Neural progenitor cell (in vitro differentiated cells): ENCODE data around the gene PTH2. TPM values are rescaled to one million over a fixed set of nuclear protein-coding genes. Genes with fewer than 3 reads are reported as not detected.

ENCODE experiments used
- DNase-seq: peaks from one replicate; pipeline ENCODE4 v3.0.0-alpha.2; 2016; ENCODE audit warnings: low spot score
- H2AFZ ChIP-seq: fragments of 200-600 bp; sonication (generic); replicated peaks from 2 replicates; pipeline ENCODE4 v1.6.1; 2016; ENCODE audit warnings: antibody characterized with exemption
- H3F3A ChIP-seq: fragments of 200-600 bp; sonication (generic); 2 replicates; pipeline ENCODE4 v1.6.1; 2016; ENCODE audit warnings: antibody characterized with exemption, low read depth
- H3K27ac ChIP-seq: fragments of 200-600 bp; sonication (generic); 2 replicates; pipeline ENCODE4 v1.5.1; 2016; ENCODE audit warnings: mild to moderate bottlenecking
- H3K27me3 ChIP-seq: fragments of 200-600 bp; sonication (generic); 2 replicates; pipeline ENCODE4 v1.6.1; 2016; ENCODE audit warnings: mild to moderate bottlenecking, moderate library complexity
- H3K36me3 ChIP-seq: fragments of 200-600 bp; sonication (generic); 2 replicates; pipeline ENCODE4 v1.5.1; 2016
- H3K4me1 ChIP-seq: fragments of 200-600 bp; sonication (generic); 2 replicates; pipeline ENCODE4 v1.6.1; 2016; ENCODE audit warnings: mixed run types
- H3K4me2 ChIP-seq: fragments of 200-600 bp; sonication (generic); 2 replicates; pipeline ENCODE4 v1.6.1; 2016
- H3K4me3 ChIP-seq: fragments of 200-600 bp; sonication (generic); 2 replicates; pipeline ENCODE4 v1.5.1; 2016
- H3K79me2 ChIP-seq: fragments of 200-600 bp; sonication (generic); 2 replicates; pipeline ENCODE4 v1.6.1; 2016; ENCODE audit warnings: low read depth
- H3K9ac ChIP-seq: fragments of 200-600 bp; sonication (generic); 2 replicates; pipeline ENCODE4 v1.6.1; 2016
- H3K9me3 ChIP-seq: fragments of 200-600 bp; sonication (generic); 2 replicates; pipeline ENCODE4 v1.5.1; 2016; ENCODE audit warnings: low read depth
- H4K20me1 ChIP-seq: fragments of 200-600 bp; sonication (generic); 2 replicates; pipeline ENCODE4 v1.6.1; 2016; ENCODE audit warnings: low read depth
- H3K27ac Mint-ChIP-seq: 3 replicates; pipeline ENCODE4 v1.8.0; 2021; ENCODE audit warnings: mixed read lengths
- H3K27me3 Mint-ChIP-seq: 2 replicates; pipeline ENCODE4 v1.8.0; 2022; ENCODE audit warnings: low read depth, mild to moderate bottlenecking, inconsistent platforms, moderate library complexity, mixed read lengths; ENCODE audit not compliant: insufficient read depth
- H3K36me3 Mint-ChIP-seq: 3 replicates; pipeline ENCODE4 v1.8.0; 2021; ENCODE audit warnings: mixed read lengths
- H3K4me1 Mint-ChIP-seq: 3 replicates; pipeline ENCODE4 v1.8.0; 2021; ENCODE audit warnings: mixed read lengths
- H3K4me3 Mint-ChIP-seq: 3 replicates; pipeline ENCODE4 v1.8.0; 2021; ENCODE audit warnings: mild to moderate bottlenecking, moderate library complexity, mixed read lengths
- H3K9me3 Mint-ChIP-seq: 3 replicates; pipeline ENCODE4 v1.8.0; 2020; ENCODE audit warnings: mixed read lengths
- CTCF ChIP-seq: fragments of 200-600 bp; sonication (generic); IDR thresholded peaks from 2 replicates; pipeline ENCODE4 v1.5.1; 2017; ENCODE audit warnings: antibody characterized with exemption, mild to moderate bottlenecking
- EZH2 ChIP-seq: fragments of 200-600 bp; sonication (generic); IDR thresholded peaks from 2 replicates; pipeline ENCODE4 v1.6.1; 2017; ENCODE audit warnings: antibody characterized with exemption, mild to moderate bottlenecking, moderate library complexity
- EZH2phosphoT487 ChIP-seq: fragments of 200-600 bp; sonication (generic); IDR thresholded peaks from 2 replicates; pipeline ENCODE4 v1.6.1; 2017; ENCODE audit warnings: antibody characterized with exemption
- total RNA-seq: library from RNA; depleted of rRNA; stranded (reverse); fragments of >200 nt; gene quantifications from 2 replicates; pipeline ENCODE4 v1.2.3, GENCODE V29; 2015; ENCODE audit warnings: low replicate concordance

PTH2 gene
- total RNA-seq, 1 donor from 2014 or later: not detected

GRCh38 chr19:49448432-49448786 lies 25.2 kb upstream of the PTH2 start:
- Mint-ChIP-seq H3K9me3 (no peaks in the 10 kb centered on the region), H3K36me3 (peaks cover 12% of the 10 kb centered on the region), H3K4me3 (peak overlapping the region; percentile 52), H3K4me1 (peaks cover 23% of the 10 kb centered on the region), H3K27me3 (peaks cover 16% of the 10 kb centered on the region), H3K27ac (no peak overlapping the region)
- Histone ChIP-seq H3K27ac (no peak overlapping the region), H3F3A (peaks cover 49% of the 10 kb centered on the region), H3K79me2 (peaks cover 26% of the 10 kb centered on the region), H3K9ac (no peak overlapping the region), H3K4me3 (no peak overlapping the region), H3K4me2 (no peak overlapping the region), H3K9me3 (no peaks in the 10 kb centered on the region), H3K4me1 (peaks cover 5% of the 10 kb centered on the region), H2AFZ (no peak overlapping the region), H3K36me3 (no peaks in the 10 kb centered on the region), H4K20me1 (peaks cover 5% of the 10 kb centered on the region), H3K27me3 (no peaks in the 10 kb centered on the region)
- no peak for TF ChIP-seq CTCF
- DNase-seq: no peak

GRCh38 chr19:49447485-49448431 lies 24.5 kb upstream of the PTH2 start:
- no peaks in the 10 kb centered on the region for H3K9me3 ChIP-seq
- no peak overlapping the region for H3K27ac ChIP-seq
- DNase-seq: peak; percentile 57
- Mint-ChIP-seq H3K27ac (no peak overlapping the region), H3K4me1 (peaks cover 20% of the 10 kb centered on the region), H3K36me3 (peaks cover 12% of the 10 kb centered on the region), H3K9me3 (no peaks in the 10 kb centered on the region), H3K27me3 (peaks cover 16% of the 10 kb centered on the region), H3K4me3 (peak overlapping the region; percentile 52)
- H4K20me1 ChIP-seq: peaks cover 5% of the 10 kb centered on the region
- no peak overlapping the region for H3K4me2 ChIP-seq
- peaks cover 5% of the 10 kb centered on the region for H3K4me1 ChIP-seq
- no peak overlapping the region for H2AFZ ChIP-seq
- H3K9ac ChIP-seq: no peak overlapping the region
- no peak overlapping the region for H3K4me3 ChIP-seq
- H3K79me2 ChIP-seq: peaks cover 26% of the 10 kb centered on the region
- peaks cover 47% of the 10 kb centered on the region for H3F3A ChIP-seq
- H3K36me3 ChIP-seq: no peaks in the 10 kb centered on the region
- TF ChIP-seq EZH2: no peak
- no peak for TF ChIP-seq EZH2phosphoT487
- no peak for TF ChIP-seq CTCF
- no peaks in the 10 kb centered on the region for H3K27me3 ChIP-seq

- Mint-ChIP-seq H3K9me3 (no peaks in the 10 kb centered on the region), H3K27ac (peak overlapping the region; percentile 81), H3K4me1 (peaks cover 20% of the 10 kb centered on the region), H3K36me3 (peaks cover 9% of the 10 kb centered on the region), H3K4me3 (no peak overlapping the region), H3K27me3 (peaks cover 23% of the 10 kb centered on the region)
- TF ChIP-seq EZH2 (no peak), CTCF (no peak), EZH2phosphoT487 (no peak)
- Histone ChIP-seq H3K4me1 (peaks cover 13% of the 10 kb centered on the region), H3K4me3 (no peak overlapping the region), H3K9ac (no peak overlapping the region), H3K9me3 (no peaks in the 10 kb centered on the region), H3K36me3 (no peaks in the 10 kb centered on the region), H2AFZ (no peak overlapping the region), H3K79me2 (peaks cover 21% of the 10 kb centered on the region), H3K27me3 (peaks cover 17% of the 10 kb centered on the region), H3F3A (peaks cover 48% of the 10 kb centered on the region), H4K20me1 (peaks cover 5% of the 10 kb centered on the region), H3K4me2 (no peak overlapping the region), H3K27ac (no peak overlapping the region)
- no peak for DNase-seq
These were observed 22.8 kb upstream of the PTH2 start for GRCh38 chr19:49445997-49446396.
